ENCODE measurements around the gene SH3RF1. TPM values are rescaled to one million over a fixed set of nuclear protein-coding genes. Genes with fewer than 3 reads are reported as not detected.

The SH3RF1 gene
- total RNA-seq, 1 donor from 2014 or later = 0.16 TPM

- intact Hi-C loops (cut with micrococcal nuclease) = no loop called here
Measured at GRCh38 chr4:169139021-169139420, 131.7 kb downstream of the SH3RF1 start.

- intact Hi-C loops (cut with micrococcal nuclease) = no loop called here
Measured at GRCh38 chr4:169137558-169137920, 133.2 kb downstream of the SH3RF1 start.

GRCh38 chr4:169136796-169137557 lies 133.8 kb downstream of the SH3RF1 start:
- intact Hi-C loops (cut with micrococcal nuclease) = no loop called here

- intact Hi-C loops (cut with micrococcal nuclease) = no loop called here
Measured at GRCh38 chr4:169136330-169136729, 134.4 kb downstream of the SH3RF1 start.

GRCh38 chr4:169135776-169136175 lies 135.0 kb downstream of the SH3RF1 start:
- intact Hi-C loops (cut with micrococcal nuclease) = no loop called here

DNA sequence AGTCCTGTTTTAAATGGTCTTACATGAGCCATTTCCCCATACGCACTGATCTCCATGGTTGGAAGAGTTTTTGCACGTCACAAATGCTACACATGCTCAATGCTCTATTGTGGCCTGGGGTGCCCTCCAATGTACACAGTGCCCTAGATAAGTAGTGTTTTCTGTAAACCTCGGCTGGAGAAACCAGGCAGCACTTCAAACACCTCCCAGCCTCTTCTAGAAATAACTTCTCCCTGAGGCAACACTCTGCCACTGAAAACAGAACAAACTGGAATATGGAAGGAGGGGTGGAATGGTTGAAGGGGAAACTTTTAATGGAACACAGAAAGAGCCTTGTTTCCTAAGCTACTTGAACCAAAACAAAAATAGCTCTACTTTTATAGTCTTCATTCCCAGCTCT lies 136.8 kb downstream of the SH3RF1 start:
- intact Hi-C loops (cut with micrococcal nuclease) = no loop called here

DNA sequence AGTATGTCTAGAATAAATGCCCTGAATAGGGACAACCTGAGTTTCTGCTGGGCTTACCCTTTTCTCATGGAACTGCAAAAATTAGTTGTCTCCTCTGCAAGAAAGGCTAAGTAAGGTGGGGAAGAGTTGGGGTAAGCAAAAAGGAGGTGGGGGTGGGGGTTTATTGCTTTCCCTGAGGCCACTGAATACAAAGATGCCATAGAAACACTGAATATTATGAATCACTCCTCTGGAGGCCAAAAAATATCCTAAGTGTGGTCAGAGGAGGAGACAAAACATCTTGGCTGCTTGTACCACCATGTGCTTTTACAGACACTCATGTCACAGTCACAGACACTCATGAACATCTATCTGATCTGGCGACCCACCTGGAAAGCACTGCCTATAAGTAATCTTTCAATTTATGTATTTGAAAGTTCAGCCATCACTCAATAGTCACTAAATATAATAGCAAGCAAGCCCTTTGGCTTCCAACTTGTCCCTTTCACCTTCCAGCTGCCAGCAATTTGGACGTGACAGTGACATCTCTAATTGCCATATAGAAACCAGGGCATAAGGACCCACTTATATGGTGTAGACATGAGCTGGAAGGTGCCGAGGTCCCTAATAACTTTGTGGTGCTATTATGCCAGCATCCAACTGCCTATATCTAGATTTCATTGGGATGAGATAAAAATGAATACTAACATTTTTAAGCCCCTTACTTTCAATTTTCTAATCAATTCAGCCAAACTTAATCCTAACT lies 138.0 kb downstream of the SH3RF1 start:
- intact Hi-C loops (cut with micrococcal nuclease) = no loop called here

DNA sequence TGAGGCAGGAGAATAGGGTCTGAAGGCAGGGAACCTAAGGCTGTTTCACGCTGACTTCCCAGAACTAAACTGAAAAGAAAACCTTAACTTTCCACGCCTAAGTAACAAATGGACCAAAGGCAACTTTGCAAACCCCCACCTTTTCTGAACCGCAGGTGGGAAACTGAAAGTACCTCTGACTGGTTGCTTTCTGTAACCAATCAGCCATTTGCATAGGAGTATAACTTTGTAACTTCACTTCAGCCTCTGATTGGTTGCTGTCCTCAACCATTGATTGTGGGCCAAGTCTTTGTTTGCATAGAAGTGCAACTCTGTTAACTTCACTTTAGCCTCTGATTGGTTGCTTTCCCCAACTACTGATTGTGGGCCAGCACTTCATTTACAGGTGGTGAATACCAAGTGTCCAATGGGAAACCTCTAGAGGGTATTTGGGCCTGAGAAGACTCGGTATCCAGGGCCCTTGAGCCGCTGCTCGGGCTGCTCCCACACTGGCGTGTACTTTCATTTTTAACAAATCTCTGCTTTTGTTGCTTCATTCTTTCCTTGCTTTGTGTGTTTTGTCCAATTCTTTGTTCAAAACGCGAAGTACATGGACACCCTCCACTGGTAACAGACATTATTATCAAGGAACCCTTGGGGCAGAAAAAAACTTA lies 139.1 kb downstream of the SH3RF1 start:
- intact Hi-C loops (cut with micrococcal nuclease) = no loop called here

- intact Hi-C loops (cut with micrococcal nuclease) = no loop called here
Measured at GRCh38 chr4:169128902-169129301, 141.9 kb downstream of the SH3RF1 start.

GRCh38 chr4:169127314-169127713 lies 143.4 kb downstream of the SH3RF1 start:
- intact Hi-C loops (cut with micrococcal nuclease) = no loop called here

- intact Hi-C loops (cut with micrococcal nuclease) = no loop called here
Measured at GRCh38 chr4:169124661-169125060, 146.1 kb downstream of the SH3RF1 start.

DNA sequence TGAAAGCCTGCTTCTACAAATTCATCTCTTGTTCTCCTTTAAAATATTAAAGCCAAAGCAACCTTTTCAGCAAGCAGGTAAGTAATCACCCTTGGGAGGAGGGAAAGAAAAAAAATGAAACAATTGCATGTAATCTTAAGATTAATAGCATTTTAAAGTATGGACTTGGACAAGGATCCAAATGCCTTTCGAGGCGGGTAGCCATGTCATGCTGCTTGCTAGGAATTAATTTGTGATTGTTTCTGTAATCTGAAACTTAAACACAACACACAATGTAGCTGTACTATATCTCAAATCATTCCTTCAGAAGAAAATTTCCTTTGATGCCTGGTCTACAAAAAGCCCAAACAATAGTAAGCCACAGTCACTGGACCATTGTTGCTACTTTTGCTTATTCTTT lies 148.3 kb downstream of the SH3RF1 start:
- intact Hi-C loops (cut with micrococcal nuclease) = no loop called here

DNA sequence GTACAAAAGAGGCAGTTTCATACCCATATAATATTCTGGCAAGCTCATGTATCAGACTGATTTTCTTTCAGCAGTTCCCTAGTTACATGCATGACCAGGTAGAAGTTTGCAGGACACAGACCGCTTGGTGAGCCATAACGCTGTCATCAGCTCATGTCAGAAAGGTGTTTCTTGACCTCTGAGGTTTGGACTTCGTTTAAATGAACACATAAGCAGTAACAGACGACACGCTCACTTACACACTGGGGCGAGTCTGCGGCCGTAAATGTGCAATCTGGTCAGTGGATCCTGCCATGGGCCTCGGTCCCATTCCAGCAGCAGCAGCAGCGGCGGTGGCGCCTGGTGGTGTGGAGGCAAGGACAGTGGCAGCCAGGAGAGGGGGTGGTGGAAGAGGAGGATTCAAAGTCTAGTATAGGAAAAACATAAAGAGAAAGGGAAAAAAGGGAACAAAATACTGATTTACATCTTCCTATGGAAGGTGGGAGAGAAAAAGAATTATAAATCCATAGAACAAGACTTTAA lies 148.8 kb downstream of the SH3RF1 start:
- intact Hi-C loops (cut with micrococcal nuclease) = no loop called here

- intact Hi-C loops (cut with micrococcal nuclease) = no loop called here
Measured at GRCh38 chr4:169120624-169121023, 150.1 kb downstream of the SH3RF1 start.

- intact Hi-C loops (cut with micrococcal nuclease) = no loop called here
Measured at GRCh38 chr4:169119536-169119935, 151.2 kb downstream of the SH3RF1 start.

- intact Hi-C loops (cut with micrococcal nuclease) = no loop called here
Measured at GRCh38 chr4:169117591-169118081, 153.1 kb downstream of the SH3RF1 start.

DNA sequence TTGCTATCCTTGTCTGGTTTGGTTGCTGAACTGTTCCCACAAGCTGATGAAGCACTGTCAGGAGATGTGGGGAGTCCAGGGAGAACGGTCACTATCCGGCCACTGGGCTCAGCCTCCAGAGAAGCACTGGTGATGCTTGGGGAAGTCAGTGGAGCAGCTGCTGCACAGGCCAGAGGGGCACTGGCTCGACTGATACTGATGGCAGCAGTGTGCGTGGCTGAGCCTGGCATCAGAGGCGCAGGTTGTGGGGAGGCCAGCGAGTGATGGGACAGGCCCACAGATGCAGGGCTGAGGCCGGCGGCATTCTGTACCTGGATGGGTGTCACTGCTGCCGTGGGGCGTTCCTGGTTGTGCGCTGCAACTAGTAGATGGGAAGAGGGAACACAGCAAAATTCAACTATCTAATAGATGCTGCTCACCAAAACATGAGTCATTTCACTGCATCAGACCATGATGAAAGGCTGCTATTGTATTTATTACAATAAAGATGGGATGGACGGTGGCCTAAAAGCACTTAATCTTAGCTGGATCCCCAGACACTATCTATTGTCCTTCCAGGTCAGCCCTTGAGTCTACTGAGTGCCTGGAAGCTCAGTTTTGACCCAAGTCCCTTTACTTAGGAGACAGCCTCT lies 154.4 kb downstream of the SH3RF1 start:
- intact Hi-C loops (cut with micrococcal nuclease) = no loop called here

DNA sequence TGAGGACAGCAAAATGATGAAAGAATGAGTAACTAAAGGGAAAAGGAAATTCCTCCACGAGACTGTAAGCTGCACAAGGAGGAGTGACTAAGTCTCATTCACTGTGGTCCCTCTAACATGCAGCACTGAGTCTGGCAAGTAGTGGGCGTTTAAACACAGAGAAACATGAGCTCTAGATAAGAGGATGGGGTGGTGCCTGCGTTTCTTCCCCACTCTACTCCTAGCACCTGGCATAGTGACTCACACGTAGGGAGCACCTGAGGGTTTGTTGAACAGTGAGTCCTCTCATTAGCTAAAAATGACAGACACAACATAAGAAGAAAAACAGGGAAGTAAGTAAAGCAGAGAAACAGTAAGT lies 154.9 kb downstream of the SH3RF1 start:
- intact Hi-C loops (cut with micrococcal nuclease) = no loop called here

GRCh38 chr4:169115144-169115896 lies 155.4 kb downstream of the SH3RF1 start:
- intact Hi-C loops (cut with micrococcal nuclease) = no loop called here

DNA sequence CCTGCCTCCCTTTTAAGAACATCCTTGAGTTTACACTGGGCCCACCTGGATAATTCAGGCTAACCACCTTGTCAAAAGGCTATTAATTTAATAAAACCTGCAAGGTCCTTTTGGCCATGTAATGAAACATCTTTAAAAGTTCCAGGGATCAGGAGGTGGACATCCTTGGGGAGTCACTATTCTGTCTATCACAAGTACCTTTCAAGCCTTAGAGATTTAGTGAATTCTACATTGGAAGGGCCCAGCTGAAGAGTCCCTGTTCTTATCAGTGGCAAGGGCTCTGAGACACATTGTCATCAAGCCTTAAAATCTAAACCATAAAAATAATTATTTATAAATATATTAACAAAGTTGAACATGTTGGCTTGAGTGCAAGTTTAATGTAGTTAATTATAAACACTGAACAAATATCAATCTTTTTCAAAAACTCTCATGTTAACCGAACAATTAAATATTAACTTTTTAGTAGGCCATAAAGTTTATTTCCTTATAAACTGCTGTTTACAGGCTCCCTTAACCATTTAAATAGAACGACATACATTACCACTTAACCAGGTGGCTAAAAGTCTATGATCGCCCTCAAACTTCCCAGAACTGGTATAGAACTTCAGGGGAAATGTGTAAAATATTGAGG lies 156.3 kb downstream of the SH3RF1 start:
- intact Hi-C loops (cut with micrococcal nuclease) = no loop called here
